OCI-LY1 (cell line): ENCODE results near the gene ERBB4.

Experiments
- H2AFZ ChIP-seq: fragments of 200-600 bp; sonication (generic), shearing (Covaris generic); 2 replicates; pipeline ENCODE4 v1.6.0; 2014; ENCODE audit warnings: antibody characterized with exemption, mild to moderate bottlenecking, low read length
- H3F3A ChIP-seq: fragments of 200-600 bp; sonication (generic), shearing (Covaris generic); 2 replicates; pipeline ENCODE4 v1.6.0; 2014; ENCODE audit warnings: mild to moderate bottlenecking, antibody characterized with exemption, low read length, moderate library complexity; ENCODE audit not compliant: insufficient read depth
- H3K27ac ChIP-seq: fragments of 200-600 bp; sonication (generic); 2 replicates; pipeline ENCODE4 v1.5.1; 2014; ENCODE audit warnings: low read length, mixed run types, mild to moderate bottlenecking, low read depth; ENCODE audit not compliant: poor library complexity, severe bottlenecking
- H3K27me3 ChIP-seq: fragments of 200-600 bp; sonication (generic); 2 replicates; pipeline ENCODE4 v1.6.0; 2014; ENCODE audit warnings: antibody characterized with exemption, mild to moderate bottlenecking, low read length, moderate library complexity; ENCODE audit not compliant: insufficient read depth
- H3K36me3 ChIP-seq: fragments of 200-600 bp; sonication (generic); 2 replicates; pipeline ENCODE4 v1.6.1; 2014; ENCODE audit warnings: mild to moderate bottlenecking, antibody characterized with exemption, low read length, moderate library complexity, mixed read lengths; ENCODE audit not compliant: insufficient read depth
- H3K4me1 ChIP-seq: fragments of 200-600 bp; sonication (generic); 2 replicates; pipeline ENCODE4 v1.5.1; 2014; ENCODE audit warnings: mild to moderate bottlenecking, low read length, moderate library complexity; ENCODE audit not compliant: insufficient read depth, severe bottlenecking
- H3K4me2 ChIP-seq: fragments of 200-600 bp; sonication (generic), shearing (Covaris generic); 2 replicates; pipeline ENCODE4 v1.6.1; 2014; ENCODE audit warnings: low read length
- H3K4me3 ChIP-seq: fragments of 200-600 bp; sonication (generic); 2 replicates; pipeline ENCODE4 v1.5.1; 2014; ENCODE audit warnings: low read length, low read depth, mild to moderate bottlenecking, mixed read lengths; ENCODE audit not compliant: poor library complexity, severe bottlenecking
- H3K79me2 ChIP-seq: fragments of 200-600 bp; shearing (Covaris generic); 2 replicates; pipeline ENCODE4 v1.6.1; 2016; ENCODE audit warnings: mixed run types, low read length, mixed read lengths; ENCODE audit not compliant: insufficient read depth
- H3K9ac ChIP-seq: fragments of 200-600 bp; sonication (generic), shearing (Covaris generic); 2 replicates; pipeline ENCODE4 v1.6.1; 2014; ENCODE audit warnings: mild to moderate bottlenecking, low read length, mixed read lengths
- H3K9me2 ChIP-seq: fragments of 200-600 bp; sonication (generic), shearing (Covaris generic); 2 replicates; pipeline ENCODE4 v1.6.1; 2014; ENCODE audit warnings: low read depth, mild to moderate bottlenecking, low read length, mixed read lengths
- H3K9me3 ChIP-seq: fragments of 200-600 bp; shearing (Covaris generic); 2 replicates; pipeline ENCODE4 v1.6.1; 2014; ENCODE audit warnings: low read length, mixed read lengths
- H4K20me1 ChIP-seq: fragments of 200-600 bp; sonication (generic), shearing (Covaris generic); 2 replicates; pipeline ENCODE4 v1.6.0; 2016; ENCODE audit warnings: mild to moderate bottlenecking, low read length; ENCODE audit not compliant: insufficient read depth
- EZH2 ChIP-seq: fragments of 200-600 bp; sonication (generic), shearing (Covaris generic); IDR thresholded peaks from 2 replicates; pipeline ENCODE4 v1.8.0; 2017; ENCODE audit warnings: borderline replicate concordance, mixed run types, mild to moderate bottlenecking, antibody characterized with exemption, low read length, moderate library complexity, mixed read lengths
- TF ChIP-seq, protein P1 (sequence below): fragments of 200-600 bp; sonication (generic), shearing (Covaris generic); IDR thresholded peaks from 2 replicates; pipeline ENCODE4 v1.5.1; 2017; ENCODE audit warnings: mild to moderate bottlenecking, antibody characterized with exemption, low read length, moderate library complexity, mixed read lengths

The ERBB4 gene

DNA sequence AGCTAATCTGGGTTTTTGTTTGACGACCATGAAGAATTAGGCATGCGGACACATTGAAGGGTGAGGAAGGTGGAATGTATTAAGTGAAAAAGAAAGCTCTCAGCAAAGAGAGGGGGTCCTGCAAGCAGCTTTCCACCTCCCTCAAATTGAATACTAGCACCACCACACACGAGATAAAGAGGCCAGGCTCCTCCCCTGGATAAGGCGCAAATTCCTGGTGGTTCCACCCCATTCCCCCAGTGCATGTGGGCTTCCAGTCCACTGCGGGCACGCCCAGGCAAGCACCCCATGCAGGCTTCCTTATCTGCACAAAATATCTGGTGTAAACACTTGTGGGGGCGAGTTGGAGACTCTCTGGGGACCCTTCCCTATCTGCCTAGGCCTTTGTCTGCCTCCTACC is 1124.9 kb downstream of the ERBB4 start:
- H3K79me2 ChIP-seq, result no peaks in the 10 kb centered on the region
- no peaks in the 10 kb centered on the region for H3K36me3 ChIP-seq
- H3K4me3 ChIP-seq, result no peak overlapping the region
- TF ChIP-seq EZH2, result no peak
- TF ChIP-seq, protein P1, sequence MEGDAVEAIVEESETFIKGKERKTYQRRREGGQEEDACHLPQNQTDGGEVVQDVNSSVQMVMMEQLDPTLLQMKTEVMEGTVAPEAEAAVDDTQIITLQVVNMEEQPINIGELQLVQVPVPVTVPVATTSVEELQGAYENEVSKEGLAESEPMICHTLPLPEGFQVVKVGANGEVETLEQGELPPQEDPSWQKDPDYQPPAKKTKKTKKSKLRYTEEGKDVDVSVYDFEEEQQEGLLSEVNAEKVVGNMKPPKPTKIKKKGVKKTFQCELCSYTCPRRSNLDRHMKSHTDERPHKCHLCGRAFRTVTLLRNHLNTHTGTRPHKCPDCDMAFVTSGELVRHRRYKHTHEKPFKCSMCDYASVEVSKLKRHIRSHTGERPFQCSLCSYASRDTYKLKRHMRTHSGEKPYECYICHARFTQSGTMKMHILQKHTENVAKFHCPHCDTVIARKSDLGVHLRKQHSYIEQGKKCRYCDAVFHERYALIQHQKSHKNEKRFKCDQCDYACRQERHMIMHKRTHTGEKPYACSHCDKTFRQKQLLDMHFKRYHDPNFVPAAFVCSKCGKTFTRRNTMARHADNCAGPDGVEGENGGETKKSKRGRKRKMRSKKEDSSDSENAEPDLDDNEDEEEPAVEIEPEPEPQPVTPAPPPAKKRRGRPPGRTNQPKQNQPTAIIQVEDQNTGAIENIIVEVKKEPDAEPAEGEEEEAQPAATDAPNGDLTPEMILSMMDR, result no peak
- no peak overlapping the region for H3K9ac ChIP-seq
- no peak overlapping the region for H3K4me2 ChIP-seq
- H4K20me1 ChIP-seq, result no peaks in the 10 kb centered on the region
- H3K9me3 ChIP-seq, result peaks cover 3% of the 10 kb centered on the region; the same call in 1 of the 2 replicates
- H3F3A ChIP-seq, result no peaks in the 10 kb centered on the region
- no peak overlapping the region for H3K27ac ChIP-seq
- H3K9me2 ChIP-seq, result no peaks in the 10 kb centered on the region
- H2AFZ ChIP-seq, result no peak overlapping the region
- H3K4me1 ChIP-seq, result peaks cover 8% of the 10 kb centered on the region
- no peaks in the 10 kb centered on the region for H3K27me3 ChIP-seq

DNA sequence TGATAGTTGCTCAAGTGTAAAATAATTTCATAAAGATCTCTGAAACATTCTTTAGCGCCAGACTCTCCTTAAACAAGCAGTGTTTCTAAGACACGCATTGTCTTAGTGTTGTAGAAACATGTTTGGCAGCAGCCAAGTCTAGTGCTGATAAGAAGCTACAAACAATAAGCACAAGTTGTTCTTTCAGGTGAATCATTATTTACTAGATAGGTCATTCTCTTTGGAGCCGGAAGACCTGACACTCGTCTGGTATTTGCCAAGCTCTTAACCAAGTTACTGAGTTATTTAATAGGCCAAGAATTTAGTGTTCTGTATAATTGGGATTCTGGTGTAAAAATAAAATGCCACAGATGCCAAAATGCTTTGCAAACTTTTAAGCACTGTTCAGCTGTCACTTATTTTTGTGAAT is 1130.1 kb downstream of the ERBB4 start:
- no peaks in the 10 kb centered on the region for H3K9me3 ChIP-seq
- H3K4me3 ChIP-seq, result no peak overlapping the region
- H3K4me2 ChIP-seq, result no peak overlapping the region
- no peak overlapping the region for H3K27ac ChIP-seq
- H3F3A ChIP-seq, result no peaks in the 10 kb centered on the region
- no peak overlapping the region for H3K9ac ChIP-seq
- peaks cover 14% of the 10 kb centered on the region for H3K4me1 ChIP-seq
- no peaks in the 10 kb centered on the region for H3K9me2 ChIP-seq
- no peaks in the 10 kb centered on the region for H3K27me3 ChIP-seq
- H3K36me3 ChIP-seq, result no peaks in the 10 kb centered on the region
- H4K20me1 ChIP-seq, result no peaks in the 10 kb centered on the region
- peak overlapping the region; percentile 9 for H2AFZ ChIP-seq
- H3K79me2 ChIP-seq, result no peaks in the 10 kb centered on the region
- TF ChIP-seq, protein P1, result no peak
- TF ChIP-seq EZH2, result no peak

DNA sequence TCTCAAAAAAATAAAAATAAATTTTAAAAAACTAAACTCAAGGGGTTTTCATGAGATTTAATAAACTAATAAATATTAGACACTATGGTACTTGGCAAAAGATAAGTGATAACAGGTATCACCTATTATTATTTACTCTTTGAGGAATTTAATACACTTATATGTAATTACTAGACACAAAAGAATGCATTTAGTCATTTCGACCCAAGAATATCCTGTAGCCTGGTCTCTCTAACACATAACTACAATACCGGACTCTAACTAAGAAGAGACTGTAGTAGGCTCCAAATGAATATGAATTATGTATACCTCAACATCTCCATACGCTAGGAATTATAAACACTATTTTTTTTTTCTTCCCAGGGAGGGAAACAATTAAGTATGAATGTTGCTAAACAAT is 1131.5 kb downstream of the ERBB4 start:
- Histone ChIP-seq H3K36me3 (no peaks in the 10 kb centered on the region), H2AFZ (no peak overlapping the region), H3K9me3 (no peaks in the 10 kb centered on the region), H3K4me3 (no peak overlapping the region), H3F3A (no peaks in the 10 kb centered on the region), H3K27ac (no peak overlapping the region), H3K9me2 (no peaks in the 10 kb centered on the region), H3K4me2 (no peak overlapping the region), H3K4me1 (peaks cover 14% of the 10 kb centered on the region), H4K20me1 (no peaks in the 10 kb centered on the region), H3K79me2 (no peaks in the 10 kb centered on the region), H3K27me3 (no peaks in the 10 kb centered on the region), H3K9ac (no peak overlapping the region)
- TF ChIP-seq EZH2, result no peak
- TF ChIP-seq, protein P1, result no peak
